Epithelial cell of esophagus (primary cell): Measurements from ENCODE around the gene TMEM273.

Source experiments
- DNase-seq: peaks from one replicate; pipeline ENCODE4 v3.0.0; 2010; ENCODE audit warnings: low read depth
- H3K4me3 ChIP-seq: 2 replicates; pipeline ENCODE4 v1.5.1; 2011; ENCODE audit warnings: mild to moderate bottlenecking, low read length, control low read depth
- CTCF ChIP-seq: IDR thresholded peaks from 2 replicates; pipeline ENCODE4 v1.5.1; 2011; ENCODE audit warnings: low read depth, mild to moderate bottlenecking, low read length, control low read depth, inconsistent platforms; ENCODE audit not compliant: insufficient read depth; ENCODE audit errors: missing control alignments

Gene TMEM273

GRCh38 chr10:49194212-49194920 is 6.2 kb upstream of the TMEM273 start:
- no peak for TF ChIP-seq CTCF
- no peak overlapping the region for H3K4me3 ChIP-seq
- no peak for DNase-seq

- H3K4me3 ChIP-seq = no peak overlapping the region
- no peak for DNase-seq
Observed at GRCh38 chr10:49191349-49191748, 3.2 kb upstream of the TMEM273 start.

GRCh38 chr10:49189422-49189821 is 1.2 kb upstream of the TMEM273 start:
- H3K4me3 ChIP-seq = no peak overlapping the region
- DNase-seq = no peak
- TF ChIP-seq CTCF = no peak

More at GRCh38 chr10:49191349-49191748, 3.2 kb upstream of the TMEM273 start:
- TF ChIP-seq CTCF = no peak

GRCh38 chr10:49187044-49187484 is 1.1 kb downstream of the TMEM273 start:
- no peak overlapping the region for H3K4me3 ChIP-seq
- DNase-seq = no peak
- TF ChIP-seq CTCF = no peak

GRCh38 chr10:49186613-49187012 is 1.6 kb downstream of the TMEM273 start:
- no peak for DNase-seq
- no peak overlapping the region for H3K4me3 ChIP-seq
- TF ChIP-seq CTCF = no peak

GRCh38 chr10:49185213-49185612 is 3.0 kb downstream of the TMEM273 start:
- DNase-seq = no peak
- no peak overlapping the region for H3K4me3 ChIP-seq
- TF ChIP-seq CTCF = no peak

- no peak for DNase-seq
- no peak overlapping the region for H3K4me3 ChIP-seq
- TF ChIP-seq CTCF = no peak
Observed at GRCh38 chr10:49184642-49185111, 3.5 kb downstream of the TMEM273 start.
